Endometrial microvascular endothelial cells (primary cell): Measurements from ENCODE around the gene ATP8B1. TPM values are rescaled to one million over a fixed set of nuclear protein-coding genes. Genes with fewer than 3 reads are reported as not detected.
"Not testable (repeated sequence)": the region's sequence is repeated elsewhere in the genome, so short reads cannot be mapped to it uniquely, and the experiment has no call there.

ENCODE experiments used
- in situ Hi-C: cut with HindIII; loops from 2 replicates; pipeline ENCODE4 v1.10.0; 2017; ENCODE audit warnings: low sequenced_read_pairs, low pct_unique_long_range_greater_than_20kb; ENCODE audit errors: inconsistent ontology term
- total RNA-seq: library from RNA; depleted of rRNA; stranded (reverse); fragments of >200 nt; gene quantifications from one replicate; pipeline ENCODE4 v1.2.3, GENCODE V29; 2015; ENCODE audit errors: inconsistent ontology term

ATP8B1 gene
- total RNA-seq, 1 donor from 2014 or later, result 43.6 TPM

GRCh38 chr18:57744211-57744694 lies 58.9 kb downstream of the ATP8B1 start:
- in situ Hi-C loops, result no loop called here

GRCh38 chr18:57743008-57743407 lies 60.1 kb downstream of the ATP8B1 start:
- in situ Hi-C loops, result no loop called here

- in situ Hi-C loops, result no loop called here
Observed at GRCh38 chr18:57741273-57741672, 61.8 kb downstream of the ATP8B1 start.

- in situ Hi-C loops, result no loop called here
Observed at GRCh38 chr18:57738078-57738477, 65.0 kb downstream of the ATP8B1 start.

- in situ Hi-C loops, result no loop called here
Observed at GRCh38 chr18:57737400-57738060, 65.6 kb downstream of the ATP8B1 start.

GRCh38 chr18:57735042-57735441 lies 68.1 kb downstream of the ATP8B1 start:
- in situ Hi-C loops, result not testable (repeated sequence)

GRCh38 chr18:57733861-57734260 lies 69.3 kb downstream of the ATP8B1 start:
- in situ Hi-C loops, result no loop called here

- in situ Hi-C loops, result no loop called here
Observed at GRCh38 chr18:57730146-57730545, 73.0 kb downstream of the ATP8B1 start.

GRCh38 chr18:57728941-57729511 lies 74.1 kb downstream of the ATP8B1 start:
- in situ Hi-C loops, result no loop called here

- in situ Hi-C loops, result no loop called here
Observed at GRCh38 chr18:57727952-57728807, 74.9 kb downstream of the ATP8B1 start.

GRCh38 chr18:57719211-57719935 lies 83.7 kb downstream of the ATP8B1 start:
- in situ Hi-C loops, result not testable (repeated sequence)

- in situ Hi-C loops, result no loop called here
Observed at GRCh38 chr18:57716549-57716948, 86.6 kb downstream of the ATP8B1 start.

- in situ Hi-C loops, result no loop called here
Observed at GRCh38 chr18:57715671-57716070, 87.4 kb downstream of the ATP8B1 start.

GRCh38 chr18:57715073-57715472 lies 88.0 kb downstream of the ATP8B1 start:
- in situ Hi-C loops, result no loop called here

- in situ Hi-C loops, result no loop called here
Observed at GRCh38 chr18:57710226-57710625, 92.9 kb downstream of the ATP8B1 start.

- in situ Hi-C loops, result no loop called here
Observed at GRCh38 chr18:57709335-57709734, 93.8 kb downstream of the ATP8B1 start.

GRCh38 chr18:57708288-57708687 lies 94.8 kb downstream of the ATP8B1 start:
- in situ Hi-C loops, result no loop called here

GRCh38 chr18:57705832-57706595 lies 97.1 kb downstream of the ATP8B1 start:
- in situ Hi-C loops, result no loop called here
